Activated naive CD4-positive, alpha-beta T cell treated with anti-CD3 and anti-CD28 coated beads, Interleukin-2, amount 50 U/mL, for 16 hours (primary cell): Measurements from ENCODE around the gene MYO18A.

Experiments used
- DNase-seq: peaks from one replicate; pipeline ENCODE4 v3.0.0-alpha.2; 2020

Gene MYO18A

GRCh38 chr17:29045026-29045425, 135.2 kb downstream of the MYO18A start:
- no peak for DNase-seq

- no peak for DNase-seq
These were observed 136.6 kb downstream of the MYO18A start for GRCh38 chr17:29043539-29044145.

- no peak for DNase-seq
These were observed 137.3 kb downstream of the MYO18A start, which contains the start of gene PIPOX for GRCh38 chr17:29042679-29043538. Gene PIPOX, plus strand, starts transcription at chr17:29043141. Its CDS starts 85 bp downstream, at chr17:29043226.

- no peak for DNase-seq
These were observed 138.0 kb downstream of the MYO18A start for GRCh38 chr17:29042026-29042678.

- no peak for DNase-seq
These were observed 138.6 kb downstream of the MYO18A start for GRCh38 chr17:29041571-29041970.

DNA sequence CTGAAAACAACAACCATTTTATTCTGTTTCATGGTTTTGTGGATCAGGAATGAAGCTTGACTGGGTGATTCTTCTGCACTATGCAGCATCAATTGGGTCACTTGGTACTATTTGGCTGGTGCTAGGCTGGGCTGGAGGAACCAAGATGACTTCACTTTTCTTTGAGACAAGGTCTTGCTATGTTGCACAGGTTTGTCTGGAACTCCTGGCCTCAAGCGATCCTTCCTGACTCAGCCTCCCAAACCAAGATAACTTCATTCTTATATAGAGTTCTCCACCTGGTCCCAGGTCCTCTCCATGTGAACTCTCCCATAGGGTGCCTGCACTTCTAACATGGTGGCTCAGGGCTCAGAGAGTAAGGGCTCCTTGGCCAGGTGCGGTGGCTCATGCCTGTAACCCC, 139.1 kb downstream of the MYO18A start:
- no peak for DNase-seq

GRCh38 chr17:29039764-29040598, 140.2 kb downstream of the MYO18A start:
- DNase-seq: no peak

DNA sequence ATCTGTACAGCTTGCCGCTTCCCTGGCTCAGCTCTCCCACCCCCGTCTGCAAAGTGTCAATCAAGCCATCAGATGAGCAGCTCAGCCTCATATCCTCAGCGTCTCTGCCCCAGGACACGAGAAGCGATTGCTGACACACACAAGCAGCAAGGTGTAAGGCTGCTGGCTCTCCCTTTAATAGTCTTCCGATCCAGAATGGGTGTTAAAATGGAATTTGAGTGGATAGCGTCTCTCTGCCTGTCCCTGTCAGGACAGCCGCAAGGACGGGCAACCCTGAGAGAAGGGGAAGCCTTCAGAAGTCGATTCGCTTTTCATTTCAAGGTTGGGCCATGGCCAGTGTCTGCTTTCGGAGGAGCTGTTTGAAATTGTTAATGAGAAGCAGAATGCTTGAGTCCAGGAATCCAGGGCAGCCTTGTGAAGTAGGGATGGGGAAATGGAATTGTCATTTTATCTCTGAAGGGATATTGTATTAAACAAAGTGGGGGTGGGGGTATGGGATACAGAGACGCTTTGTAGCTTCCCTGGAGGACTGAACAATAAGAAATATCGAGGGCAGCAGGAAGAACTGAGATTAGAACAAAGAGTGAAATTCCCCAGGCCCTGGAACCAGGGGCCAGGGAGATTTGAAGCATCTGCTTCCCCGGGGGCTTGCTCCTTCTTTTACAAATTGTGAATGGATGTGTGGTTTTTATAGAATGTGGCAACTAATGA, 142.0 kb downstream of the MYO18A start:
- DNase-seq: no peak

- DNase-seq: no peak
These were observed 142.5 kb downstream of the MYO18A start for GRCh38 chr17:29037739-29038084.

- DNase-seq: no peak
These were observed 143.6 kb downstream of the MYO18A start for GRCh38 chr17:29036584-29036983.

- DNase-seq: no peak
These were observed 145.7 kb downstream of the MYO18A start for GRCh38 chr17:29034510-29034909.

DNA sequence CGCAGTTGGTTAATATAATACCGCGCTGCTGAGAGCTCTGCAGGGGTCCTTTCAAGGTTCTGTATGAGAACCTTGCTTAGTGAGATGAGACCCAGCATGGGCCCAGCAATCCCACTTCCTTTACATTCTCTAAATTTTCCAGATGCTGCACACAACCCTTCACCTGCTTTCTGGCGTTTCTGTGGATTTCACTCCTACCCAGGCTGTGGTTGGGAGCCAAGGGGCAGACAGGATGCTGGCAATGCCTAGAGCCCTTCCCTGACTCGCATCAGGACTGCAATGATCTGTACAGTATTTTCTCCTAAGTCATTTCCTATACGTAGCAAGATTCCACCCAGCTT, 147.4 kb downstream of the MYO18A start:
- no peak for DNase-seq

GRCh38 chr17:29032013-29032856, 148.0 kb downstream of the MYO18A start:
- no peak for DNase-seq

GRCh38 chr17:29031488-29031887, 148.7 kb downstream of the MYO18A start:
- DNase-seq: no peak

DNA sequence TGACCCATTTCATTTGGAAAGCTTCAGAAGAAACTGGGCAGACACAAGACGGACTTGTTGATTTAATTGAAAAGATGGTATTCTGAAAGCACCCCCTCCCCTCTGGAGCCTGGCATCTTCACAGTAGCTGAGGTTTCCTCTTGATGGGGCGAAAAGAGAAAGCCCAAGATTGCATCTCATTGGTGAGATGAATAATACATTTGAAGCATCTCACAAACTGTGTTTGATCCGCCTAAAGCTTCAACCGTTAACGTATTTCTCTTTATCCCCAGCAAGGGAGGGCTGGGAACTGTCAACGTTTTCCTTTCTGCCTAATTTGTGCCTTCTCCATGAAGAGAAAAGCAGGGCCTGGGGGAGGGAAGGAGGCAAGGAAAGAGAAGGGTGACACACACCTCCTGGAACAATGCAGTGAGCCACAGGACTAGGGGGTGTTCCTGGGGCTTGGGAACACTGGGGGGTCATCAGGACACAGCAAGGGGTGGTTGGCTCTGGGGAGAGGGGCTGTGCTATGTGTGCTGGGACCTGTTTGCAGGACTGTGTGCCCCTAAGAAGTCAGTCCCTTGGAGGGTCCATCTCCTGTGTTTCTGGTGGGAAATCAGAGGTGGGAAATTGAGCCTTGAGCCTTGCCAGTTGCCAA, 155.8 kb downstream of the MYO18A start:
- no peak for DNase-seq

DNA sequence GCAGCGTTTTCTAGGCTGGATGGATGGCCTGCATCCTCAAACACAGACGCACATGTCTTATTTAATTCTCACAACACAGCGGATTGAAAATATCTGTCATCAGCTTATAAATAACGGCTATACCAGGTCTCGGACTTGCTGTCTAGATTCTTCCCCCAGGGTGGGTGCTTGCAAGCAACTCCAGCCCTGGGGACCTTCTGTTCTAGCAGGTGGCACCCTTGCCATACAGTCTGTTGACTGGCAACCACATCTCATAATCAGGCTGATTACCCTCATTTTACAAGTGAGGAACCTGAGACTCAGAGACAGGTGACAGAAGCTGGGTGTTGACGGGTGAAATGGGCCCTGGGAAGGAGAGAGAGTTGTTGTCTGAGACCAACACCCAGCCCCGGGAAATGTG, 158.1 kb downstream of the MYO18A start:
- no peak for DNase-seq

DNA sequence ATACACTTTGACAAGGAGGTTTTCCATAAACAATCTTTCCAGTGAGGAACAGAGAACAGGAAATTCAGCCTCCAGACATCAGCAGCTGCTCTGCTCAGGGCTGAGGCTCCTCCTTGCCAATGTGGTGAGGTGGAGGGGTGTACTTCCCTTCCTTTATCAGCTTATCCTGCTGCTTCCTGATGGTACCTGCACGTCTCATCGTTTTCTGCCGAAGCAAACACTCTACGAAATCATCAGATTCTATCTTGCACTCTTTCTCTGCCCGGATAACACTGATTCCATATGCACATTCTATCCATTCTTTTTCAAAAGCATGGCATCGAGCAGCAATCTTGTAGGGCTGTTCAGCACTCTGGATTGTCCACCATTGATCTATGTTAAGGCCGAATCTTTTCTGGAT, 159.0 kb downstream of the MYO18A start:
- no peak for DNase-seq
